IMR-90 (cell line): ENCODE results near the gene DIP2A.

Experiments used
- CEBPB ChIP-seq: IDR thresholded peaks from 2 replicates; pipeline ENCODE4 v1.6.1; 2012; ENCODE audit warnings: low read depth, low read length, improper control_type of control experiment
- CTCF ChIP-seq: conservative IDR thresholded peaks from 2 replicates; pipeline ENCODE4 v1.5.1; 2012; ENCODE audit warnings: mild to moderate bottlenecking, low read depth, low read length, improper control_type of control experiment
- MAFK ChIP-seq: IDR thresholded peaks from 2 replicates; pipeline ENCODE4 v1.6.1; 2012; ENCODE audit warnings: low read depth, low read length, improper control_type of control experiment
- MAZ ChIP-seq: IDR thresholded peaks from 2 replicates; pipeline ENCODE4 v1.6.1; 2012; ENCODE audit warnings: low read depth, mild to moderate bottlenecking, low read length, improper control_type of control experiment, moderate library complexity, borderline replicate concordance
- POLR2A ChIP-seq: IDR thresholded peaks from 2 replicates; pipeline ENCODE4 v1.6.1; 2012; ENCODE audit warnings: mild to moderate bottlenecking, low read depth, low read length
- RAD21 ChIP-seq: IDR thresholded peaks from 2 replicates; pipeline ENCODE4 v1.6.1; 2012; ENCODE audit warnings: low read length, improper control_type of control experiment
- RFX5 ChIP-seq: IDR thresholded peaks from 2 replicates; pipeline ENCODE4 v1.8.0; 2012; ENCODE audit warnings: low read depth, mild to moderate bottlenecking, low read length, moderate library complexity
- SMC3 ChIP-seq: fragments of 150-350 bp; IDR thresholded peaks from 2 replicates; pipeline ENCODE4 v1.6.1; 2016; ENCODE audit warnings: low read depth, mild to moderate bottlenecking, antibody characterized with exemption, low read length, moderate library complexity
- USF2 ChIP-seq: fragments of 150-350 bp; IDR thresholded peaks from 2 replicates; pipeline ENCODE4 v1.6.1; 2017; ENCODE audit warnings: mild to moderate bottlenecking, antibody characterized with exemption, low read length, low read depth

- TF ChIP-seq USF2 (no peak), CTCF (no peak), MAZ (no peak), POLR2A (no peak), RAD21 (no peak), RFX5 (no peak), CEBPB (no peak), MAFK (no peak), SMC3 (no peak)
Observed at GRCh38 chr21:46438241-46438640, 20.4 kb upstream of the DIP2A start.
